ENCODE results near the gene MYH8. TPM values are rescaled to one million over a fixed set of nuclear protein-coding genes. Genes with fewer than 3 reads are reported as not detected.

Gene MYH8
- total and polyA plus RNA-seq, 10 donors, result 0.02 to 0.54 (median 0.15) TPM; not detected in 1

DNA sequence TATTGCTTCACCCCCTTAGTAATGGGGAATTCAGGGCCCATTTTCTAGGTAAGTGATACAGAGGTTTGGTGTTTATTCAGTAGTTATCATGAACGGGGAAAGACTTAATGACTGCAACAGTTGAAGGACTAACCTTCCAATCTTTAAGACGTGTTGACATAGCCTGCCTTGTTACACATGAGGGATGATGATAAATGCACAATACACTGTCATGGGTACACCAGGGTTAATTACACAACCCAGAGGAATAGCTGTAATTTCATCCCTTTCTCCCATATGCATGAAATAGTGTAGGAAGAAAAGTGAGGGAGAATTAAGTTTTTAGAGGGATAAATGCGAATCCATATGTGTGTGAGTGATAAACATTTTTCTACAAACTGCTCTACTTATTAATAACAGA is 37.0 kb upstream of the MYH8 start:
- H3K9me3 ChIP-seq, result no peaks in the 10 kb centered on the region
- peaks cover 0 to 15% (median 0%) of the 10 kb centered on the region in 7 donors for H3K27me3 ChIP-seq (replicated peaks in 1 of 7)
- H3K36me3 ChIP-seq, result no peaks in the 10 kb centered on the region
- H3K4me3 ChIP-seq, result no peak overlapping the region
- WGBS, 5 donors, result 68 to 85% (median 73%) methylated on average over 3 of the region's 3 CpGs
- no peak overlapping the region for H3K27ac ChIP-seq
- no peak for TF ChIP-seq POLR2A (IDR thresholded peaks at IDR 0.05)
- TF ChIP-seq, protein P1, sequence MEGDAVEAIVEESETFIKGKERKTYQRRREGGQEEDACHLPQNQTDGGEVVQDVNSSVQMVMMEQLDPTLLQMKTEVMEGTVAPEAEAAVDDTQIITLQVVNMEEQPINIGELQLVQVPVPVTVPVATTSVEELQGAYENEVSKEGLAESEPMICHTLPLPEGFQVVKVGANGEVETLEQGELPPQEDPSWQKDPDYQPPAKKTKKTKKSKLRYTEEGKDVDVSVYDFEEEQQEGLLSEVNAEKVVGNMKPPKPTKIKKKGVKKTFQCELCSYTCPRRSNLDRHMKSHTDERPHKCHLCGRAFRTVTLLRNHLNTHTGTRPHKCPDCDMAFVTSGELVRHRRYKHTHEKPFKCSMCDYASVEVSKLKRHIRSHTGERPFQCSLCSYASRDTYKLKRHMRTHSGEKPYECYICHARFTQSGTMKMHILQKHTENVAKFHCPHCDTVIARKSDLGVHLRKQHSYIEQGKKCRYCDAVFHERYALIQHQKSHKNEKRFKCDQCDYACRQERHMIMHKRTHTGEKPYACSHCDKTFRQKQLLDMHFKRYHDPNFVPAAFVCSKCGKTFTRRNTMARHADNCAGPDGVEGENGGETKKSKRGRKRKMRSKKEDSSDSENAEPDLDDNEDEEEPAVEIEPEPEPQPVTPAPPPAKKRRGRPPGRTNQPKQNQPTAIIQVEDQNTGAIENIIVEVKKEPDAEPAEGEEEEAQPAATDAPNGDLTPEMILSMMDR (IDR thresholded peaks at IDR 0.05 in 8 of 11, conservative IDR thresholded peaks at IDR 0.05 in 3 of 11), result no peak
- TF ChIP-seq POLR2AphosphoS5 (IDR thresholded peaks at IDR 0.05), result no peak
- no peak for DNase-seq
- no peaks in the 10 kb centered on the region for H3K4me1 ChIP-seq
- intact Hi-C loops (cut with DNase I; ENCODE audit: low total_unique reads), result no loop called here

- intact Hi-C loops (cut with DNase I; ENCODE audit: low total_unique reads), result no loop called here
- Histone ChIP-seq H3K27ac (no peak overlapping the region), H3K27me3 (replicated peaks in 1 of 7) (peaks cover 0 to 14% (median 0%) of the 10 kb centered on the region in 7 donors), H3K4me3 (no peak overlapping the region), H3K9me3 (no peaks in the 10 kb centered on the region), H3K36me3 (no peaks in the 10 kb centered on the region), H3K4me1 (no peaks in the 10 kb centered on the region)
- 12 to 29% (median 27%) methylated on average over 1 of the region's 1 CpG for WGBS, 5 donors
- TF ChIP-seq POLR2AphosphoS5 (IDR thresholded peaks at IDR 0.05) (no peak), POLR2A (IDR thresholded peaks at IDR 0.05) (no peak)
- TF ChIP-seq, protein P1 (IDR thresholded peaks at IDR 0.05 in 8 of 11, conservative IDR thresholded peaks at IDR 0.05 in 3 of 11), result no peak
- DNase-seq, result no peak
Observed at GRCh38 chr17:10457952-10458351, 36.2 kb upstream of the MYH8 start.

DNA sequence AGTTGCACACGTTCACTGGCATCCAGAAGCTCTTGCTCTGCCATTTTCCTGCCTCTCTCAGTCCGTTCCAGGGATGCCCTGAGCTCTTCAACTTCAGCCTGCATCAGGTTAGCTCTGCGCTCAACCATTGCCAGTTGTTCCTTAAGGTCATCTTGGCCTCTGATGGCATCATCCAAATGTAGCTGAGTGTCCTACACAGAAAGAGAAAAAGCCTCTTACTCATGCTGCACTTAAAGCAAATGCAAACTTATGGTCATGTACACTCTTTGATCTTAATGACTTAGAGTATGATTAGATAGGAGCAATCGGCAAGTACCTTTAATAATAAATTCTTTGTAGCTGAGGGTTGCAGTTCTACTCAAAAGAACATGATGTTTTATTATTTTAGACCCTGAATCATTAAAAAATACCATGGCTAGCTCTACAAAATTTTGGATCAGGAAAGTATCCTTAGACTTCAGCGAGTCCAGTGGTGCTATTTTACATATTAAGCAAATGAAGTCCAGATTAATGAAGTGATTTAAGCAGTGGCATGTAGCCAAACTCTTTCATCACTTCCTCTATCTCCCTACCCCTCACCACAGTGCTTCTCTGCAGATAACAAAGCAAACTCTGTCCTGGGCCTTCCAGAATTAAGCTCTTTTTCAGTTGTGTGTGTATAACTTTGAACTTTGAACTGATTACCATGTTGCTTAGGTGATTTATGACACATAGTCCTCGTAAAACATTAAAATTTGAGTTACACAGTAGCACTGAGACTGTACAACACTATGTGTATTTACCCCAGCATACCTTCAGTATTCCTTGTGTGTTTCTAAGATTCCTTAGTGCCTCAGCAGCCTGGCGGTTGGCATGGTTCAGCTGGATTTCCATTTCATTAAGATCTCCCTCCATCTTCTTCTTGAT is 25.5 kb upstream of the MYH8 start:
- intact Hi-C loops (cut with DNase I; ENCODE audit: low total_unique reads), result no loop called here
- DNase-seq, result no peak
- no peaks in the 10 kb centered on the region for H3K27me3 ChIP-seq (replicated peaks in 1 of 7)
- no peak overlapping the region for H3K27ac ChIP-seq
- no peaks in the 10 kb centered on the region for H3K36me3 ChIP-seq
- H3K4me1 ChIP-seq, result no peaks in the 10 kb centered on the region
- no peaks in the 10 kb centered on the region for H3K9me3 ChIP-seq
- no peak overlapping the region for H3K4me3 ChIP-seq
- 75 to 80% (median 75%) methylated on average over 7 of the region's 7 CpGs for WGBS, 5 donors
- TF ChIP-seq, protein P1 (IDR thresholded peaks at IDR 0.05 in 8 of 11, conservative IDR thresholded peaks at IDR 0.05 in 3 of 11), result no peak
- no peak for TF ChIP-seq POLR2AphosphoS5 (IDR thresholded peaks at IDR 0.05)
- no peak for TF ChIP-seq POLR2A (IDR thresholded peaks at IDR 0.05)

DNA sequence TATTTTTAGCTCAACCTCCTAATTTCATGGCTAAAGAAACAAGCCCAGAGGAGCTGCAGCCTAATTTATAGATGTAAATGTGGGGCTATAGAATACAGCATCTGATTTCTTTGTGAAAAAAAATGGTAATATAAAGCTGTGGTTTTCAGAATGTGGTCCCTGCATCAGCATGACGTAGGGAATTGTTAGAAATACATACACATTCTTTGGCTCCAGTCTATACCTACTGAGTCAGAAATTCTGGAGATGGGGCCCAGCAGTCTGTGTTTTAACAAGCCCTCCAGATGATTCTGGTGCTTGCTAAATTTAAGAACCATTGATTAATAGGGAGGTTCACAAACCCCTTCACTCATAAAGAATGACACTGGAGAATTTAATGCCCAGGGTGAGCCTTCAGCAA is 18.1 kb upstream of the MYH8 start:
- no peak overlapping the region for H3K27ac ChIP-seq
- H3K4me1 ChIP-seq, result no peaks in the 10 kb centered on the region
- H3K27me3 ChIP-seq (replicated peaks in 1 of 7), result peaks cover 0 to 7% (median 0%) of the 10 kb centered on the region in 7 donors
- 52 to 74% (median 67%) methylated on average over 1 of the region's 1 CpG for WGBS, 5 donors
- no peak for DNase-seq
- TF ChIP-seq, protein P1 (IDR thresholded peaks at IDR 0.05 in 8 of 11, conservative IDR thresholded peaks at IDR 0.05 in 3 of 11), result no peak
- TF ChIP-seq POLR2A (IDR thresholded peaks at IDR 0.05), result no peak
- TF ChIP-seq POLR2AphosphoS5 (IDR thresholded peaks at IDR 0.05), result no peak
- H3K36me3 ChIP-seq, result no peaks in the 10 kb centered on the region
- H3K9me3 ChIP-seq, result peaks cover 0 to 4% (median 0%) of the 10 kb centered on the region in 8 donors
- intact Hi-C loops (cut with DNase I; ENCODE audit: low total_unique reads), result no loop called here
- H3K4me3 ChIP-seq, result no peak overlapping the region

Measured in spleen (tissue), 11 donors.